Ishikawa (cell line): ENCODE data around the gene CELF2.

Experiments used
- CEBPB ChIP-seq: IDR thresholded peaks from 2 replicates; pipeline ENCODE4 v1.6.1; 2012
- CREB1 ChIP-seq: IDR thresholded peaks from 2 replicates; pipeline ENCODE4 v1.6.1; 2012; ENCODE audit warnings: low read depth
- EGR1 ChIP-seq: IDR thresholded peaks from 2 replicates; pipeline ENCODE4 v1.6.1; 2012
- MAX ChIP-seq: IDR thresholded peaks from 2 replicates; pipeline ENCODE4 v1.6.1; 2012
- NFIC ChIP-seq: IDR thresholded peaks from 2 replicates; pipeline ENCODE4 v1.6.1; 2012
- RAD21 ChIP-seq: IDR thresholded peaks from 2 replicates; pipeline ENCODE4 v1.6.1; 2012; ENCODE audit warnings: low read depth
- REST ChIP-seq: IDR thresholded peaks from 2 replicates; pipeline ENCODE4 v1.6.1; 2012; ENCODE audit warnings: low read depth, mild to moderate bottlenecking
- TAF1 ChIP-seq: IDR thresholded peaks from 2 replicates; pipeline ENCODE4 v1.6.1; 2012; ENCODE audit warnings: low read depth, mild to moderate bottlenecking
- TCF12 ChIP-seq: IDR thresholded peaks from 2 replicates; pipeline ENCODE4 v1.6.1; 2012; ENCODE audit warnings: low read depth
- TEAD4 ChIP-seq: IDR thresholded peaks from 2 replicates; pipeline ENCODE4 v1.6.1; 2012
- YY1 ChIP-seq: IDR thresholded peaks from 2 replicates; pipeline ENCODE4 v1.6.1; 2012; ENCODE audit warnings: low read depth
- TF ChIP-seq, protein P1 (sequence below): IDR thresholded peaks from 2 replicates; pipeline ENCODE4 v1.6.1; 2012

- TF ChIP-seq EGR1 (no peak), MAX (no peak), TCF12 (no peak), TAF1 (no peak), RAD21 (no peak), NFIC (no peak), YY1 (no peak), CREB1 (no peak), TEAD4 (no peak), REST (no peak), CEBPB (no peak)
- TF ChIP-seq, protein P1, sequence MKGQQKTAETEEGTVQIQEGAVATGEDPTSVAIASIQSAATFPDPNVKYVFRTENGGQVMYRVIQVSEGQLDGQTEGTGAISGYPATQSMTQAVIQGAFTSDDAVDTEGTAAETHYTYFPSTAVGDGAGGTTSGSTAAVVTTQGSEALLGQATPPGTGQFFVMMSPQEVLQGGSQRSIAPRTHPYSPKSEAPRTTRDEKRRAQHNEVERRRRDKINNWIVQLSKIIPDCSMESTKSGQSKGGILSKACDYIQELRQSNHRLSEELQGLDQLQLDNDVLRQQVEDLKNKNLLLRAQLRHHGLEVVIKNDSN, result no peak
Measured at GRCh38 chr10:11354823-11355222, 337.2 kb downstream of the CELF2 start.
